Measurements from ENCODE around the gene LONP1.

LONP1 gene

GRCh38 chr19:5717215-5717935 lies 2.6 kb downstream of the LONP1 start:
- Histone ChIP-seq H3K36me3 (peaks cover 10 to 24% (median 17%) of the 10 kb centered on the region in 3 donors), H3K4me3 (no peak overlapping the region), H3K27me3 (no peaks in the 10 kb centered on the region), H3K9me3 (no peaks in the 10 kb centered on the region), H3K27ac (no peak overlapping the region), H3K4me1 (peaks cover 0 to 31% (median 21%) of the 10 kb centered on the region in 4 donors)
- intact Hi-C loops (cut with DNase I; ENCODE audit: low total_unique reads) = no loop called here
- no peak for TF ChIP-seq CTCF (IDR thresholded peaks at IDR 0.05)
- no peak for DNase-seq

- Histone ChIP-seq H3K27me3 (no peaks in the 10 kb centered on the region), H3K36me3 (peaks cover 25 to 50% (median 42%) of the 10 kb centered on the region in 3 donors), H3K27ac (no peak overlapping the region), H3K9me3 (no peaks in the 10 kb centered on the region), H3K4me3 (no peak overlapping the region), H3K4me1 (peaks cover 0 to 24% (median 18%) of the 10 kb centered on the region in 4 donors)
- no peak for TF ChIP-seq CTCF (IDR thresholded peaks at IDR 0.05)
- intact Hi-C loops (cut with DNase I; ENCODE audit: low total_unique reads) = no loop called here
- DNase-seq = no peak
Measured at GRCh38 chr19:5714816-5715215, 5.1 kb downstream of the LONP1 start.

GRCh38 chr19:5713228-5713627 lies 6.7 kb downstream of the LONP1 start:
- Histone ChIP-seq H3K4me1 (peaks cover 0 to 11% (median 7%) of the 10 kb centered on the region in 4 donors), H3K4me3 (no peak overlapping the region), H3K27ac (no peak overlapping the region), H3K27me3 (no peaks in the 10 kb centered on the region), H3K9me3 (no peaks in the 10 kb centered on the region), H3K36me3 (peaks cover 29 to 66% (median 51%) of the 10 kb centered on the region in 3 donors)
- DNase-seq = no peak
- intact Hi-C loops (cut with DNase I; ENCODE audit: low total_unique reads) = no loop called here
- no peak for TF ChIP-seq CTCF (IDR thresholded peaks at IDR 0.05)

GRCh38 chr19:5711713-5712161 lies 8.2 kb downstream of the LONP1 start:
- H3K27ac ChIP-seq = no peak overlapping the region
- no peak overlapping the region for H3K4me3 ChIP-seq
- intact Hi-C loops (cut with DNase I; ENCODE audit: low total_unique reads) = no loop called here
- H3K9me3 ChIP-seq = no peaks in the 10 kb centered on the region
- no peak for DNase-seq
- H3K27me3 ChIP-seq = no peaks in the 10 kb centered on the region
- TF ChIP-seq CTCF (IDR thresholded peaks at IDR 0.05) = no peak
- no peaks in the 10 kb centered on the region for H3K4me1 ChIP-seq
- peaks cover 40 to 75% (median 66%) of the 10 kb centered on the region in 3 donors for H3K36me3 ChIP-seq

GRCh38 chr19:5711025-5711424 lies 8.9 kb downstream of the LONP1 start:
- Histone ChIP-seq H3K4me1 (no peaks in the 10 kb centered on the region), H3K9me3 (no peaks in the 10 kb centered on the region), H3K27ac (no peak overlapping the region), H3K4me3 (no peak overlapping the region), H3K27me3 (no peaks in the 10 kb centered on the region), H3K36me3 (peaks cover 40 to 82% (median 73%) of the 10 kb centered on the region in 3 donors)
- intact Hi-C loops (cut with DNase I; ENCODE audit: low total_unique reads) = no loop called here
- no peak for TF ChIP-seq CTCF (IDR thresholded peaks at IDR 0.05)
- DNase-seq = no peak

Data from tibial artery (tissue), 4 donors.